ENCODE data around the gene CTBP2.
A peak's percentile ranks its signal among the peaks of the same experiment; 100 is the strongest.

GRCh38 chr10:125123476-125124114 is 36.8 kb downstream of the CTBP2 start:
- TF ChIP-seq, protein P1, sequence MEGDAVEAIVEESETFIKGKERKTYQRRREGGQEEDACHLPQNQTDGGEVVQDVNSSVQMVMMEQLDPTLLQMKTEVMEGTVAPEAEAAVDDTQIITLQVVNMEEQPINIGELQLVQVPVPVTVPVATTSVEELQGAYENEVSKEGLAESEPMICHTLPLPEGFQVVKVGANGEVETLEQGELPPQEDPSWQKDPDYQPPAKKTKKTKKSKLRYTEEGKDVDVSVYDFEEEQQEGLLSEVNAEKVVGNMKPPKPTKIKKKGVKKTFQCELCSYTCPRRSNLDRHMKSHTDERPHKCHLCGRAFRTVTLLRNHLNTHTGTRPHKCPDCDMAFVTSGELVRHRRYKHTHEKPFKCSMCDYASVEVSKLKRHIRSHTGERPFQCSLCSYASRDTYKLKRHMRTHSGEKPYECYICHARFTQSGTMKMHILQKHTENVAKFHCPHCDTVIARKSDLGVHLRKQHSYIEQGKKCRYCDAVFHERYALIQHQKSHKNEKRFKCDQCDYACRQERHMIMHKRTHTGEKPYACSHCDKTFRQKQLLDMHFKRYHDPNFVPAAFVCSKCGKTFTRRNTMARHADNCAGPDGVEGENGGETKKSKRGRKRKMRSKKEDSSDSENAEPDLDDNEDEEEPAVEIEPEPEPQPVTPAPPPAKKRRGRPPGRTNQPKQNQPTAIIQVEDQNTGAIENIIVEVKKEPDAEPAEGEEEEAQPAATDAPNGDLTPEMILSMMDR (IDR thresholded peaks at IDR 0.05) = no peak
- TF ChIP-seq POLR2A (IDR thresholded peaks at IDR 0.05) = peak in 2 of 3 donors; percentile 75 to 76
